DMS79 treated with DMSO at 0.1 percent for 48 hours (cell line): Measurements from ENCODE around the gene ERBB4.
"Not testable (repeated sequence)": the region's sequence is repeated elsewhere in the genome, so short reads cannot be mapped to it uniquely, and the experiment has no call there.

Source experiments
- DNase-seq: peaks from one replicate; lab custom pipeline; 2025; lab: John Stamatoyannopoulos, UW

Gene ERBB4

GRCh38 chr2:211729433-211729832 lies 809.2 kb downstream of the ERBB4 start:
- no peak for DNase-seq

- DNase-seq: no peak
Observed at GRCh38 chr2:211724933-211725332, 813.7 kb downstream of the ERBB4 start.

- no peak for DNase-seq
Observed at GRCh38 chr2:211723398-211723797, 815.2 kb downstream of the ERBB4 start.

GRCh38 chr2:211722928-211723327 lies 815.7 kb downstream of the ERBB4 start:
- DNase-seq: no peak

GRCh38 chr2:211721874-211722273 lies 816.7 kb downstream of the ERBB4 start:
- DNase-seq: not testable (repeated sequence)

- no peak for DNase-seq
Observed at GRCh38 chr2:211709389-211709788, 829.2 kb downstream of the ERBB4 start.

- DNase-seq: no peak
Observed at GRCh38 chr2:211692689-211693088, 845.9 kb downstream of the ERBB4 start.

GRCh38 chr2:211690736-211691135 lies 847.9 kb downstream of the ERBB4 start:
- DNase-seq: no peak

- no peak for DNase-seq
Observed at GRCh38 chr2:211688196-211688595, 850.4 kb downstream of the ERBB4 start.

GRCh38 chr2:211674715-211675114 lies 863.9 kb downstream of the ERBB4 start:
- no peak for DNase-seq

GRCh38 chr2:211673133-211673905 lies 865.3 kb downstream of the ERBB4 start:
- no peak for DNase-seq

- DNase-seq: no peak
Observed at GRCh38 chr2:211671977-211672376, 866.6 kb downstream of the ERBB4 start.

GRCh38 chr2:211665299-211665698 lies 873.3 kb downstream of the ERBB4 start:
- no peak for DNase-seq

GRCh38 chr2:211664321-211664720 lies 874.3 kb downstream of the ERBB4 start:
- no peak for DNase-seq

GRCh38 chr2:211654211-211654780 lies 884.3 kb downstream of the ERBB4 start:
- no peak for DNase-seq

- no peak for DNase-seq
Observed at GRCh38 chr2:211652327-211652726, 886.3 kb downstream of the ERBB4 start.

GRCh38 chr2:211649331-211649730 lies 889.3 kb downstream of the ERBB4 start:
- DNase-seq: no peak

GRCh38 chr2:211631503-211631902 lies 907.1 kb downstream of the ERBB4 start:
- no peak for DNase-seq

GRCh38 chr2:211623096-211623495 lies 915.5 kb downstream of the ERBB4 start:
- no peak for DNase-seq

- no peak for DNase-seq
Observed at GRCh38 chr2:211620986-211621385, 917.6 kb downstream of the ERBB4 start.

- DNase-seq: no peak
Observed at GRCh38 chr2:211617803-211618202, 920.8 kb downstream of the ERBB4 start.

GRCh38 chr2:211611621-211612020 lies 927.0 kb downstream of the ERBB4 start:
- peak; percentile 44 for DNase-seq

- DNase-seq: peak; percentile 74
Observed at GRCh38 chr2:211611061-211611518, 927.5 kb downstream of the ERBB4 start.

- no peak for DNase-seq
Observed at GRCh38 chr2:211609127-211609526, 929.5 kb downstream of the ERBB4 start.
